ENCODE data around the gene HLA-DRA.

The HLA-DRA gene

DNA sequence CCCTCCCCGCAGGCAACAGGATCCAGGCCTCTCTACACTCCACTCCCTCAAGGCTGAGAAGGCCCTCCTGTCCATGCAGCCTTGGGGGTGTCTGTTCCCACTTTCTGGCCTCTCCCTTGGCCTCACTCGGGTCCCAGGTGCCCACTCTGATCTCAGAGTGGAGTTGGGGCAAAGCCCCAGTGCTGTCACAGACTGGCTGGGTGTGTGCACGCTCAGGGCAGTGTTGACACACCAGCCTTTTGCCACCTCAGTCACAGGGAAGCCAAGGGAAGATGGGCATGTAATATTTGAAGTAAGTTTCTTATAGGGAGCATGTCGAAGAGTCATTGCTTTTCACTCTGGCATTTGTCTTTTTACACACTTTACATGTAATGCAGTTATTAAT is 44.9 kb downstream of the HLA-DRA start:
- TF ChIP-seq NFIC (IDR thresholded peaks at IDR 0.05) = no peak
- TF ChIP-seq RAD21 (IDR thresholded peaks at IDR 0.05; ENCODE audit: low read depth) = no peak
- TF ChIP-seq ZBTB7A (IDR thresholded peaks at IDR 0.05; ENCODE audit: low read depth) = no peak
- TF ChIP-seq EP300 (IDR thresholded peaks at IDR 0.05; ENCODE audit: borderline replicate concordance) = no peak
- TF ChIP-seq TCF12 (IDR thresholded peaks at IDR 0.05; ENCODE audit: low read depth) = no peak
- TF ChIP-seq YY1 (IDR thresholded peaks at IDR 0.05; ENCODE audit: low read depth) = no peak
- TF ChIP-seq TEAD4 (IDR thresholded peaks at IDR 0.05) = no peak

DNA sequence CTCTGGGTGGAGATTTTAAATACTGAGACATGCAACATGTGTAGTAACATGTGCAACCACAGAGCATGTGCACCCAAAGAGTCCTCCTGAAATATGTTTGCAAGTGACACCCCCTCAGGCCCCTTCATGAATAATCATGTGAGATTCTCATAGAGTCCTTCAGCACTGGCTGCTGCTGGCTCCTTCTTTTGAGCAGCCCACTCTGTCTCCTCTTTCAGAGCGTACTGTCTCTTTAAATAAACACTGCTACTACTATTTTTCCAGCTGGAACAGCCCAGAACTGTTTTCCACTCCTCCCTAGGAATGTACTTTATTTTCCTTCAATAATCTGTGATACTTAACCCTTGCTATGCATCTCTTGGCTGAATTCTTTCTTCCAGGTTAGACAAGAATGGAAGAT is 48.4 kb downstream of the HLA-DRA start:
- no peak for TF ChIP-seq REST (IDR thresholded peaks at IDR 0.05; ENCODE audit: low read depth)

DNA sequence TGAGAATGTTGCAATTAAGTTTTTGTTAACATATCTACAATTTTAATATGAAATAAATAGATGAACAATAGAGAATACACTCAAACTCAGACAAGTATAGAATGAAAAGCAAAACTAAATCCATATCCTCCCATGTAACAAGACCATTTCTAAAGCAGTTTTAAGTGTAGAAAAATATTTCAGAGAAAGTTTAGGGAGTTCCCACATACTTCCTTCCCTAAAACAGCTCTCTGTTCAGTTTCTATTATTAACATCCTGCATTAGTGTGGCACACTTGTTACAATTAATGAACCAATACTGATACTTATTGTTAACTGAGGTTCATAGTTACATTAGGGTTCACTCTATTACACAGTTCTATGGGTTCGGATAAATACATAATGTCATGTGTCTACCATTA is 52.0 kb downstream of the HLA-DRA start:
- TF ChIP-seq TCF12 (IDR thresholded peaks at IDR 0.05; ENCODE audit: low read depth) (no peak), TEAD4 (IDR thresholded peaks at IDR 0.05) (no peak), CREB1 (IDR thresholded peaks at IDR 0.05; ENCODE audit: low read depth) (no peak), RAD21 (IDR thresholded peaks at IDR 0.05; ENCODE audit: low read depth) (no peak), NFIC (IDR thresholded peaks at IDR 0.05) (no peak), MAX (IDR thresholded peaks at IDR 0.05) (no peak), USF1 (IDR thresholded peaks at IDR 0.05) (no peak), EP300 (IDR thresholded peaks at IDR 0.05; ENCODE audit: borderline replicate concordance) (no peak)

- TF ChIP-seq NFIC (IDR thresholded peaks at IDR 0.05) = no peak
- no peak for TF ChIP-seq USF1 (IDR thresholded peaks at IDR 0.05)
These were observed 52.7 kb downstream of the HLA-DRA start for GRCh38 chr6:32492351-32492750.
